C4-2B (cell line): Measurements from ENCODE around the gene SCAMP1.
A peak's percentile ranks its signal among the peaks of the same experiment; 100 is the strongest.

Source experiments
- H3K27ac ChIP-seq: fragments of 450-650 bp; 2 replicates; pipeline ENCODE4 v1.5.1; 2017
- CTCF ChIP-seq: fragments of 450-650 bp; conservative IDR thresholded peaks from 2 replicates; pipeline ENCODE4 v1.5.1; 2017; ENCODE audit warnings: mild to moderate bottlenecking
- ZFX ChIP-seq: fragments of 450-650 bp; IDR thresholded peaks from 2 replicates; pipeline ENCODE4 v1.6.1; 2017

Gene SCAMP1

GRCh38 chr5:78359831-78360673 is at the start of gene SCAMP1:
SCAMP1 (plus strand) TSS chr5:78360617; CDS start chr5:78360672, 55 bp downstream.
- H3K27ac ChIP-seq, result peak within 1 kb of the TSS; percentile 92
- peak; percentile 42 for TF ChIP-seq CTCF
- peak; percentile 67 for TF ChIP-seq ZFX

- TF ChIP-seq ZFX (no peak), CTCF (no peak)
- H3K27ac ChIP-seq, result no peak overlapping the region
Measured at GRCh38 chr5:78317515-78317914, 42.9 kb upstream of the SCAMP1 start.

GRCh38 chr5:78318337-78318736 is 42.1 kb upstream of the SCAMP1 start:
- no peak overlapping the region for H3K27ac ChIP-seq
- no peak for TF ChIP-seq CTCF
- TF ChIP-seq ZFX, result no peak

GRCh38 chr5:78320401-78320800 is 40.0 kb upstream of the SCAMP1 start:
- TF ChIP-seq CTCF, result peak; percentile 82
- no peak for TF ChIP-seq ZFX
- no peak overlapping the region for H3K27ac ChIP-seq

- TF ChIP-seq CTCF (no peak), ZFX (no peak)
- no peak overlapping the region for H3K27ac ChIP-seq
Measured at GRCh38 chr5:78323241-78323640, 37.2 kb upstream of the SCAMP1 start.

- no peak for TF ChIP-seq CTCF
- no peak for TF ChIP-seq ZFX
- no peak overlapping the region for H3K27ac ChIP-seq
Measured at GRCh38 chr5:78326930-78327329, 33.5 kb upstream of the SCAMP1 start.

GRCh38 chr5:78327761-78328510 is 32.5 kb upstream of the SCAMP1 start:
- TF ChIP-seq ZFX (no peak), CTCF (no peak)
- no peak overlapping the region for H3K27ac ChIP-seq
